AG04450 (cell line): Measurements from ENCODE around the gene ABCB8. TPM values are rescaled to one million over a fixed set of nuclear protein-coding genes. Genes with fewer than 3 reads are reported as not detected.

ENCODE experiments used
- CTCF ChIA-PET: fragments of 300-600, 350-600 bp; formaldehyde crosslinking; extraction: SDS; loops from one replicate; lab custom pipeline; 2022; ENCODE audit warnings: antibody characterized with exemption, inconsistent platforms; lab: Charles Lee
- POLR2A ChIA-PET: fragments of 350-600 bp; formaldehyde crosslinking; extraction: SDS; loops from one replicate; lab custom pipeline; 2021; ENCODE audit warnings: antibody characterized with exemption, inconsistent platforms; lab: Yijun Ruan, JAX
- DNase-seq: peaks from one replicate; pipeline ENCODE4 v3.0.0-alpha.2; 2011; ENCODE audit warnings: low read depth, low spot score
- H3K27ac ChIP-seq: one replicate; pipeline ENCODE4 v1.5.1; 2012; ENCODE audit warnings: low read depth, low read length, control low read depth
- H3K27me3 ChIP-seq: one replicate; pipeline ENCODE4 v1.6.0; 2012; ENCODE audit warnings: low read length; ENCODE audit not compliant: control insufficient read depth, insufficient read depth
- H3K4me3 ChIP-seq: 2 replicates; pipeline ENCODE4 v1.5.1; 2011; ENCODE audit warnings: mild to moderate bottlenecking, low read depth, low read length, control low read depth
- H3K9me3 ChIP-seq: 2 replicates; pipeline ENCODE4 v1.5.1; 2012; ENCODE audit warnings: low read length; ENCODE audit not compliant: control insufficient read depth, insufficient read depth
- CTCF ChIP-seq: IDR thresholded peaks from 2 replicates; pipeline ENCODE4 v1.5.1; 2011; ENCODE audit warnings: low read depth, low read length, control low read depth, inconsistent platforms
- polyA plus RNA-seq: library from polyadenylated mRNA; depleted of rRNA; stranded (reverse); fragments of >200 nt; gene quantifications from 2 replicates; pipeline ENCODE4 v1.2.3, GENCODE V29; 2011

ABCB8 gene
- polyA plus RNA-seq, 1 experiment = 10.7 TPM

- Histone ChIP-seq H3K27ac (no peak overlapping the region), H3K9me3 (peaks cover 17% of the 10 kb centered on the region), H3K27me3 (peaks cover 13% of the 10 kb centered on the region), H3K4me3 (no peak overlapping the region)
- no peak for DNase-seq
- ChIA-PET CTCF (interaction anchor here (0.6 to 4.5 kb wide), 21 partner anchors 9 to 691 kb away, joined by 3 to 46 read pairs (median 4); no protein-coding TSS in a partner anchor), POLR2A (no interaction called here)
- TF ChIP-seq CTCF = no peak
Measured at GRCh38 chr7:150989456-150989855, 38.8 kb upstream of the ABCB8 start.

- no peak within 1 kb of the TSS for H3K27ac ChIP-seq
- CTCF ChIA-PET = interaction anchor here (1.3 to 4.5 kb wide), 4 partner anchors 10 to 92 kb away, joined by 3 to 46 read pairs (median 12); no protein-coding TSS in a partner anchor
Measured at GRCh38 chr7:150990416-150991186, 37.6 kb upstream of the ABCB8 start, which contains the start of gene NOS3. TSS of gene NOS3 (plus strand) at chr7:150991017. CDS start at chr7:150993804, 2,787 bp downstream.

GRCh38 chr7:150992051-150992640, 36.1 kb upstream of the ABCB8 start:
- DNase-seq = no peak
- peaks cover 17% of the 10 kb centered on the region for H3K9me3 ChIP-seq
- TF ChIP-seq CTCF = no peak
- ChIA-PET POLR2A (interaction anchor here (0.7 kb wide), 1 partner anchor 562 kb away, joined by 3 read pairs; no protein-coding TSS in a partner anchor), CTCF (interaction anchor here (0.6 to 4.5 kb wide), 5 partner anchors 26 to 94 kb away, joined by 3 to 46 read pairs (median 4); no protein-coding TSS in a partner anchor)
- peaks cover 10% of the 10 kb centered on the region for H3K27me3 ChIP-seq
- no peak overlapping the region for H3K27ac ChIP-seq
- no peak overlapping the region for H3K4me3 ChIP-seq

More at GRCh38 chr7:150990416-150991186, 37.6 kb upstream of the ABCB8 start, which contains the start of gene NOS3:
- POLR2A ChIA-PET = no interaction called here
- Histone ChIP-seq H3K4me3 (no peak within 1 kb of the TSS), H3K27me3 (peaks cover 13% of the 10 kb centered on the region), H3K9me3 (peaks cover 17% of the 10 kb centered on the region)
- TF ChIP-seq CTCF = no peak
- DNase-seq = no peak

- TF ChIP-seq CTCF = no peak
- no peak for DNase-seq
- no peak overlapping the region for H3K27ac ChIP-seq
- H3K27me3 ChIP-seq = peaks cover 7% of the 10 kb centered on the region
- CTCF ChIA-PET = interaction anchor here (1.5 to 4.5 kb wide), 3 partner anchors 26 to 95 kb away, joined by 3 to 46 read pairs (median 8); no protein-coding TSS in a partner anchor
- peaks cover 17% of the 10 kb centered on the region for H3K9me3 ChIP-seq
- no peak overlapping the region for H3K4me3 ChIP-seq
- POLR2A ChIA-PET = no interaction called here
Measured at GRCh38 chr7:150992833-150993302, 35.4 kb upstream of the ABCB8 start.
